GM18858 (cell line): ENCODE measurements around the gene TREM1.
"Not testable (repeated sequence)": the region's sequence is repeated elsewhere in the genome, so short reads cannot be mapped to it uniquely, and the experiment has no call there.

ENCODE experiments used
- ATAC-seq: cut with Tn5 transposase; IDR thresholded peaks from one replicate; pipeline ENCODE4 v1.9.1; 2021; ENCODE audit not compliant: unreplicated experiment

Gene TREM1

GRCh38 chr6:41262401-41262800 is 24.1 kb downstream of the TREM1 start:
- no peak for ATAC-seq

GRCh38 chr6:41258196-41258493 is 28.3 kb downstream of the TREM1 start:
- no peak for ATAC-seq

- no peak for ATAC-seq
These were observed 28.9 kb downstream of the TREM1 start for GRCh38 chr6:41257369-41258195.

- no peak for ATAC-seq
These were observed 30.1 kb downstream of the TREM1 start for GRCh38 chr6:41256383-41256782.

GRCh38 chr6:41255638-41256246 is 30.7 kb downstream of the TREM1 start:
- ATAC-seq: no peak

GRCh38 chr6:41255110-41255509 is 31.4 kb downstream of the TREM1 start:
- no peak for ATAC-seq

- ATAC-seq: no peak
These were observed 33.9 kb downstream of the TREM1 start for GRCh38 chr6:41252401-41253169.

GRCh38 chr6:41247882-41248705 is 38.4 kb downstream of the TREM1 start:
- ATAC-seq: no peak

GRCh38 chr6:41247288-41247865 is 39.1 kb downstream of the TREM1 start:
- ATAC-seq: no peak

GRCh38 chr6:41246529-41246928 is 40.0 kb downstream of the TREM1 start:
- ATAC-seq: not testable (repeated sequence)

GRCh38 chr6:41239467-41240159 is 46.9 kb downstream of the TREM1 start:
- ATAC-seq: no peak

GRCh38 chr6:41237128-41237527 is 49.4 kb downstream of the TREM1 start:
- no peak for ATAC-seq

GRCh38 chr6:41236276-41236675 is 50.2 kb downstream of the TREM1 start:
- no peak for ATAC-seq

- ATAC-seq: no peak
These were observed 53.8 kb downstream of the TREM1 start for GRCh38 chr6:41232667-41233066.

GRCh38 chr6:41231246-41231645 is 55.2 kb downstream of the TREM1 start:
- no peak for ATAC-seq

GRCh38 chr6:41229721-41230120 is 56.8 kb downstream of the TREM1 start:
- ATAC-seq: no peak

GRCh38 chr6:41228616-41229015 is 57.9 kb downstream of the TREM1 start:
- ATAC-seq: no peak

- ATAC-seq: no peak
These were observed 58.4 kb downstream of the TREM1 start, which contains the start of gene TREML4 for GRCh38 chr6:41228096-41228495. TSS of gene TREML4 (plus strand) at chr6:41228349. CDS start at chr6:41228428, 79 bp downstream.

- ATAC-seq: no peak
These were observed 59.7 kb downstream of the TREM1 start for GRCh38 chr6:41226752-41227151.

- no peak for ATAC-seq
These were observed 61.7 kb downstream of the TREM1 start for GRCh38 chr6:41224800-41225199.
